Activated CD8-positive, alpha-beta T cell treated with anti-CD3 and anti-CD28 coated beads for 36 hours (primary cell): ENCODE data around the gene CDH11. TPM values are rescaled to one million over a fixed set of nuclear protein-coding genes. Genes with fewer than 3 reads are reported as not detected.

Source experiments
- ATAC-seq: fragments of 200-7000 bp; cut with Tn5 transposase; one replicate; pipeline ENCODE4 v1.10.0; 2021; ENCODE audit warnings: mild to moderate bottlenecking, moderate library complexity
- CTCF ChIA-PET: fragments of 350-600 bp; sonication (Branson Sonifier 250); formaldehyde crosslinking; loops from one replicate; lab custom pipeline; 2021; ENCODE audit warnings: antibody characterized with exemption; lab: Charles Lee
- POLR2A ChIA-PET: fragments of 350-600 bp; sonication (Branson Sonifier 250); formaldehyde crosslinking; loops from one replicate; lab custom pipeline; 2021; ENCODE audit warnings: antibody characterized with exemption; lab: Charles Lee
- DNase-seq: peaks from one replicate; pipeline ENCODE4 v3.0.0-alpha.2; 2020
- H3K27ac Mint-ChIP-seq: one replicate; pipeline ENCODE4 v1.8.0; 2021; ENCODE audit warnings: mild to moderate bottlenecking, mixed read lengths
- H3K27me3 Mint-ChIP-seq: one replicate; pipeline ENCODE4 v1.8.0; 2021; ENCODE audit warnings: mixed read lengths
- H3K36me3 Mint-ChIP-seq: one replicate; pipeline ENCODE4 v1.8.0; 2021; ENCODE audit warnings: low read depth, mixed read lengths
- H3K4me1 Mint-ChIP-seq: one replicate; pipeline ENCODE4 v1.8.0; 2021; ENCODE audit warnings: low read depth, mixed read lengths
- H3K4me3 Mint-ChIP-seq: one replicate; pipeline ENCODE4 v1.8.0; 2021; ENCODE audit warnings: mild to moderate bottlenecking, moderate library complexity, mixed read lengths
- H3K9me3 Mint-ChIP-seq: one replicate; pipeline ENCODE4 v1.8.0; 2021; ENCODE audit warnings: mixed read lengths
- CTCF ChIP-seq: fragments of 200-600 bp; IDR thresholded peaks from one replicate; pipeline ENCODE4 v1.8.0; 2022; ENCODE audit warnings: antibody characterized with exemption, mild to moderate bottlenecking
- intact Hi-C: fragments of 100-400 bp; cut with micrococcal nuclease; formaldehyde crosslinking; loops from one replicate; pipeline ENCODE4 v1.10.0; 2022
- total RNA-seq, 2 experiments: library from RNA; stranded (reverse); gene quantifications; one replicate each; pipeline ENCODE4 v1.2.3, GENCODE V29; 2021

Gene CDH11
- total RNA-seq, 2 experiments from 2014 or later: not detected

DNA sequence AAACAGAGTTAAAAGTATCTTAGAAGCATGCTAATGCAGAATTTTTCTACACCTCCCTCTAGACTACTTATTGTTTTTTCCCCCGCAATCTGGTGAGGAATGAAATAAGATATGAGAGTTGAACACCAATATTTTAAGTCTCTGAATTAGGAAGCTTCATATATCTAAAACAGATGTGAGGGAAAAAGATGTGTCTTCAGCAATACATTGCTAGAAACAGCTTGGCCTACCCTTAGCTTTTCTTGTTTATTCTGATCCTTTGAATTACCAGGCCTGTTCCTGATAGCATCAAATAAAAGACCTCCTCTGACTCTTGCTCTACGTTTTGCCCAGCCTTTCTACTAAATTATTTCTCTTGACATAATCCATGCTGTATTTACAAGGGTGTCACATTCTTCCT, 221.8 kb downstream of the CDH11 start:
- no peaks in the 10 kb centered on the region for H3K27me3 Mint-ChIP-seq
- POLR2A ChIA-PET: no interaction called here
- intact Hi-C loops: no loop called here
- no peaks in the 10 kb centered on the region for H3K4me1 Mint-ChIP-seq
- H3K27ac Mint-ChIP-seq: no peak overlapping the region
- DNase-seq: no peak
- peaks cover 6% of the 10 kb centered on the region for H3K9me3 Mint-ChIP-seq
- H3K4me3 Mint-ChIP-seq: no peak overlapping the region
- CTCF ChIA-PET: no interaction called here
- no peaks in the 10 kb centered on the region for H3K36me3 Mint-ChIP-seq
- TF ChIP-seq CTCF: no peak
- ATAC-seq: no peak

DNA sequence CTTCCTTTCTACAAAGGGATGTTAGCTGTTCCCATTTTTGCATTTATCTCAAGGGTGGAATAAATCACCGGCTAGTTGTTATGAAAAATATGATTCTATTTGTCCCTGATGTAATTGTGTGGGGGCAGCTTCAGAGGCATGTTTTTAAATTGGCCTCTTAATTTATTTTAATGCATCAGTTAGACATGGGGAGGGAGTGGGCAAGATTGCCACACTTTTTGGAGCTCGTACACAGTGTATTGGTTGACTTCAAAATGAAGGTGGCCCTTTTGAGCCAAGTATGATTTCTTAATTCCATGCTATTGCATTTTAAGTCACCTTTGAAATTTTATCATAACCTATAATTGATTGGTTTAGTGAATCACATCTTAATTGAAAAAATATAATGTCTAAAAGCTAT, 223.7 kb downstream of the CDH11 start:
- Mint-ChIP-seq H3K27me3 (no peaks in the 10 kb centered on the region), H3K4me3 (no peak overlapping the region), H3K4me1 (no peaks in the 10 kb centered on the region), H3K36me3 (no peaks in the 10 kb centered on the region), H3K27ac (no peak overlapping the region), H3K9me3 (peaks cover 9% of the 10 kb centered on the region)
- no peak for DNase-seq
- CTCF ChIA-PET: no interaction called here
- no peak for ATAC-seq
- TF ChIP-seq CTCF: no peak
- intact Hi-C loops: no loop called here
- POLR2A ChIA-PET: no interaction called here
